ENCODE data around the gene GIMAP8. TPM values are rescaled to one million over a fixed set of nuclear protein-coding genes. Genes with fewer than 3 reads are reported as not detected.

GIMAP8 gene
- total and polyA plus RNA-seq, 4 donors, result 14.4 to 25.0 (median 22.0) TPM

GRCh38 chr7:150410680-150411346, 39.6 kb upstream of the GIMAP8 start:
- peaks cover 0 to 17% (median 0%) of the 10 kb centered on the region in 4 donors for H3K36me3 ChIP-seq (ENCODE audit: control insufficient read depth in 4 of 4, insufficient read depth in 4 of 4, low read length in 4 of 4)
- 88 to 90% methylated on average over 10 of the region's 10 CpGs for WGBS, 2 donors
- H3K27ac ChIP-seq (ENCODE audit: low read depth in 1 of 2, low read length in 1 of 2), result no peak overlapping the region
- H3K9ac ChIP-seq (ENCODE audit: insufficient read depth in 1 of 2, low read length in 2 of 2), result no peak overlapping the region
- no peak overlapping the region for H3K4me3 ChIP-seq
- ATAC-seq (ENCODE audit: insufficient read depth, low FRiP score), result no peak
- H3K4me1 ChIP-seq (ENCODE audit: control insufficient read depth in 5 of 5, insufficient read depth in 5 of 5, low read length in 5 of 5), result peaks cover 0 to 13% (median 7%) of the 10 kb centered on the region in 5 donors
- no peaks in the 10 kb centered on the region for H3K9me3 ChIP-seq (ENCODE audit: control insufficient read depth in 4 of 4, insufficient read depth in 3 of 4, low read length in 3 of 4)
- no peak for TF ChIP-seq CTCF (IDR thresholded peaks at IDR 0.05; ENCODE audit: control extremely low read depth, extremely low read depth)
- DNase-seq, result no peak
- H3K27me3 ChIP-seq (ENCODE audit: control insufficient read depth in 3 of 3, insufficient read depth in 3 of 3, low read length in 2 of 3), result no peaks in the 10 kb centered on the region

- H3K4me1 ChIP-seq (ENCODE audit: control insufficient read depth in 5 of 5, insufficient read depth in 5 of 5, low read length in 5 of 5), result peaks cover 0 to 5% (median under 1%) of the 10 kb centered on the region in 5 donors
- ATAC-seq (ENCODE audit: insufficient read depth, low FRiP score) (no peak), DNase-seq (no peak)
- no peak overlapping the region for H3K27ac ChIP-seq (ENCODE audit: low read depth in 1 of 2, low read length in 1 of 2)
- H3K9me3 ChIP-seq (ENCODE audit: control insufficient read depth in 4 of 4, insufficient read depth in 3 of 4, low read length in 3 of 4), result no peaks in the 10 kb centered on the region
- peaks cover 0 to 17% (median 0%) of the 10 kb centered on the region in 4 donors for H3K36me3 ChIP-seq (ENCODE audit: control insufficient read depth in 4 of 4, insufficient read depth in 4 of 4, low read length in 4 of 4)
- no peaks in the 10 kb centered on the region for H3K27me3 ChIP-seq (ENCODE audit: control insufficient read depth in 3 of 3, insufficient read depth in 3 of 3, low read length in 2 of 3)
- 88 to 92% methylated on average over 10 to 11 of the region's 11 CpGs for WGBS, 2 donors
- no peak overlapping the region for H3K4me3 ChIP-seq
- H3K9ac ChIP-seq (ENCODE audit: insufficient read depth in 1 of 2, low read length in 2 of 2), result no peak overlapping the region
- no peak for TF ChIP-seq CTCF (IDR thresholded peaks at IDR 0.05; ENCODE audit: control extremely low read depth, extremely low read depth)
These were observed 38.8 kb upstream of the GIMAP8 start for GRCh38 chr7:150411606-150412005.

GRCh38 chr7:150412016-150412415, 38.4 kb upstream of the GIMAP8 start:
- Histone ChIP-seq H3K27me3 (ENCODE audit: control insufficient read depth in 3 of 3, insufficient read depth in 3 of 3, low read length in 2 of 3) (no peaks in the 10 kb centered on the region), H3K9ac (ENCODE audit: insufficient read depth in 1 of 2, low read length in 2 of 2) (no peak overlapping the region), H3K27ac (ENCODE audit: low read depth in 1 of 2, low read length in 1 of 2) (no peak overlapping the region), H3K9me3 (ENCODE audit: control insufficient read depth in 4 of 4, insufficient read depth in 3 of 4, low read length in 3 of 4) (no peaks in the 10 kb centered on the region), H3K36me3 (ENCODE audit: control insufficient read depth in 4 of 4, insufficient read depth in 4 of 4, low read length in 4 of 4) (peaks cover 0 to 17% (median 0%) of the 10 kb centered on the region in 4 donors), H3K4me1 (ENCODE audit: control insufficient read depth in 5 of 5, insufficient read depth in 5 of 5, low read length in 5 of 5) (peaks cover 0 to under 1% (median 0%) of the 10 kb centered on the region in 5 donors), H3K4me3 (no peak overlapping the region)
- TF ChIP-seq CTCF (IDR thresholded peaks at IDR 0.05; ENCODE audit: control extremely low read depth, extremely low read depth), result no peak
- 93 to 98% methylated on average over 11 of the region's 11 CpGs for WGBS, 2 donors
- DNase-seq (no peak), ATAC-seq (ENCODE audit: insufficient read depth, low FRiP score) (no peak)

Data from lung (tissue), 12 donors.